CD14-positive monocyte (primary cell): ENCODE results near the gene LANCL1. TPM values are rescaled to one million over a fixed set of nuclear protein-coding genes. Genes with fewer than 3 reads are reported as not detected.

Source experiments
- DNase-seq, 3 donors: peaks; one replicate each; pipeline ENCODE4 v3.0.0-alpha.2; 2011 to 2022
- H2AFZ ChIP-seq: 2 replicates; pipeline ENCODE4 v1.6.0; 2012; ENCODE audit warnings: mild to moderate bottlenecking, low read depth, low read length, inconsistent platforms; ENCODE audit not compliant: insufficient read depth, poor library complexity, severe bottlenecking
- H3K27ac ChIP-seq, 2 donors: 1 replicate in 1 of 2; 2 replicates in 1 of 2; pipeline ENCODE4 v1.5.1; 2012 to 2013; ENCODE audit warnings: low read length in 2 of 2, control low read depth in 1 of 2, inconsistent platforms in 1 of 2, low read depth in 1 of 2, mild to moderate bottlenecking in 1 of 2
- H3K27me3 ChIP-seq, 2 donors: one replicate each; pipeline versions ENCODE4 v1.6.0 to v1.6.1; 2011 to 2013; ENCODE audit warnings: low read length in 2 of 2; ENCODE audit not compliant: control insufficient read depth in 2 of 2, insufficient read depth in 2 of 2
- H3K36me3 ChIP-seq, 2 donors: replicated peaks in 1 of 2; 1 replicate in 1 of 2; 2 replicates in 1 of 2; pipeline versions ENCODE4 v1.5.1 to v1.6.1; 2012 to 2013; ENCODE audit warnings: low read length in 2 of 2, control low read depth in 1 of 2, inconsistent platforms in 1 of 2, mild to moderate bottlenecking in 1 of 2; ENCODE audit not compliant: insufficient read depth in 2 of 2, control insufficient read depth in 1 of 2
- H3K4me1 ChIP-seq, 2 donors: 1 replicate in 1 of 2; 2 replicates in 1 of 2; pipeline versions ENCODE4 v1.5.1 to v1.6.1; 2012 to 2013; ENCODE audit warnings: low read length in 2 of 2, control low read depth in 1 of 2, inconsistent platforms in 1 of 2, mild to moderate bottlenecking in 1 of 2, moderate library complexity in 1 of 2; ENCODE audit not compliant: insufficient read depth in 2 of 2, control insufficient read depth in 1 of 2
- H3K4me2 ChIP-seq: replicated peaks from 2 replicates; pipeline ENCODE3; 2012; ENCODE audit warnings: low read length, moderate library complexity, mild to moderate bottlenecking; ENCODE audit not compliant: poor library complexity, severe bottlenecking; ENCODE audit errors: extremely low read depth
- H3K4me3 ChIP-seq, 3 experiments: fragments of 200-600 bp in 1 of 3; sonication (generic) in 1 of 3; replicated peaks in 1 of 3; 1 replicate in 2 of 3; 2 replicates in 1 of 3; pipeline ENCODE4 v1.5.1; 2011 to 2013; ENCODE audit warnings: low read length in 3 of 3, mild to moderate bottlenecking in 3 of 3, control low read depth in 2 of 3, low read depth in 2 of 3, inconsistent platforms in 1 of 3, moderate library complexity in 1 of 3
- H3K79me2 ChIP-seq: 2 replicates; pipeline ENCODE4 v1.6.0; 2012; ENCODE audit warnings: mild to moderate bottlenecking, control low read depth, inconsistent platforms, low read length, moderate library complexity; ENCODE audit not compliant: insufficient read depth
- H3K9ac ChIP-seq: 2 replicates; pipeline ENCODE4 v1.6.0; 2017; ENCODE audit warnings: low read length, mild to moderate bottlenecking; ENCODE audit not compliant: insufficient read depth, poor library complexity, severe bottlenecking
- H3K9me3 ChIP-seq, 2 donors: replicated peaks in 1 of 2; 1 replicate in 1 of 2; 2 replicates in 1 of 2; pipeline versions ENCODE4 v1.5.1 to v1.6.1; 2012 to 2013; ENCODE audit warnings: low read length in 2 of 2, control low read depth in 1 of 2; ENCODE audit not compliant: control insufficient read depth in 1 of 2, insufficient read depth in 1 of 2
- H4K20me1 ChIP-seq: 2 replicates; pipeline ENCODE4 v1.6.0; 2012; ENCODE audit warnings: mild to moderate bottlenecking, low read length, control low read depth, moderate library complexity; ENCODE audit not compliant: insufficient read depth
- H3K27ac Mint-ChIP-seq, 7 donors: one replicate each; pipeline ENCODE4 v1.8.0; 2020; ENCODE audit warnings: mild to moderate bottlenecking in 7 of 7, mixed read lengths in 7 of 7, moderate library complexity in 6 of 7, inconsistent platforms in 2 of 7
- H3K27me3 Mint-ChIP-seq, 3 donors: one replicate each; pipeline ENCODE4 v1.8.0; 2021 to 2022; ENCODE audit warnings: low read depth in 3 of 3, mild to moderate bottlenecking in 3 of 3, mixed read lengths in 3 of 3, moderate library complexity in 3 of 3, inconsistent platforms in 1 of 3
- H3K36me3 Mint-ChIP-seq, 2 donors: one replicate each; pipeline ENCODE4 v1.8.0; 2020; ENCODE audit warnings: mixed read lengths in 2 of 2, inconsistent platforms in 1 of 2, mild to moderate bottlenecking in 1 of 2
- H3K4me1 Mint-ChIP-seq: one replicate; pipeline ENCODE4 v1.8.0; 2020; ENCODE audit warnings: mild to moderate bottlenecking, mixed read lengths
- H3K4me3 Mint-ChIP-seq, 2 donors: one replicate each; pipeline ENCODE4 v1.8.0; 2020; ENCODE audit warnings: mild to moderate bottlenecking in 2 of 2, mixed read lengths in 2 of 2, moderate library complexity in 1 of 2
- H3K9me3 Mint-ChIP-seq, 7 donors: one replicate each; pipeline ENCODE4 v1.8.0; 2020 to 2022; ENCODE audit warnings: mixed read lengths in 7 of 7, mild to moderate bottlenecking in 6 of 7, moderate library complexity in 6 of 7, inconsistent platforms in 2 of 7
- WGBS: methylation state at CpG from one replicate; pipeline ENCODE4 v1.1.5; 2013; ENCODE audit warnings: missing lambda C conversion rate; ENCODE audit not compliant: insufficient coverage; 5-methylcytosine and 5-hydroxymethylcytosine counted together
- intact Hi-C, 2 donors: fragments of 100-400 bp; cut with micrococcal nuclease; formaldehyde crosslinking; loops; one replicate each; pipeline versions ENCODE4 v1.15.0 to v1.15.1; 2023
- polyA plus RNA-seq, 3 donors: library from polyadenylated mRNA; depleted of rRNA in 1 of 3; unstranded in 2 of 3; stranded (reverse) in 1 of 3; fragments of 300-500 nt in 2 of 3; fragments of >200 nt in 1 of 3; fragmentation: Illumina TruSeq in 2 of 3; gene quantifications; 1 replicate in 2 of 3; 2 replicates in 1 of 3; pipeline ENCODE4 v1.2.3, GENCODE V29; 2012 to 2021
- TF ChIP-seq, protein P1 (sequence below): fragments of 200-600 bp; IDR thresholded peaks from one replicate; pipeline ENCODE4 v1.8.0; 2022; ENCODE audit warnings: antibody characterized with exemption, mild to moderate bottlenecking

LANCL1 gene
- polyA plus RNA-seq, 3 donors: 4.8 to 11.1 (median 6.1) TPM

DNA sequence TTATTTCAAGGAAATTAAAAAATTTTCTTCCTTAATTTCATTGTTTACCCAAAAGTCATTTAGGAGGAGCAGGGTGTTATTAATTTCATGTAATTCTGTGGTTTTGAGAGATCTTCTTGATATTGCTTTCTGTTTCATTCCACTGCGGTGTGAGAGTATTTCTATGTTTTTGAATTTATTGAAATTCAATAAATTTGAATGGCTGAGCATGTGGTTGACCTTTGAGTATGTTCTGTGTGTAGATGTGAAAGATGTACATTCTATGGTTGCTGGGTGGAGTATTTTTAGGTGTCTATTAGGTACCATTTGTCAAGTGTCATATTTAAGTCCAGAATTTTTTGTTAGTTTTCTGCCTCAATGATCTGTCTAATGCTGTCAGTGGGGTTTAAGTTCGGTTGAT lies 39.4 kb upstream of the LANCL1 start:
- DNase-seq: no peak
- TF ChIP-seq, protein P1, sequence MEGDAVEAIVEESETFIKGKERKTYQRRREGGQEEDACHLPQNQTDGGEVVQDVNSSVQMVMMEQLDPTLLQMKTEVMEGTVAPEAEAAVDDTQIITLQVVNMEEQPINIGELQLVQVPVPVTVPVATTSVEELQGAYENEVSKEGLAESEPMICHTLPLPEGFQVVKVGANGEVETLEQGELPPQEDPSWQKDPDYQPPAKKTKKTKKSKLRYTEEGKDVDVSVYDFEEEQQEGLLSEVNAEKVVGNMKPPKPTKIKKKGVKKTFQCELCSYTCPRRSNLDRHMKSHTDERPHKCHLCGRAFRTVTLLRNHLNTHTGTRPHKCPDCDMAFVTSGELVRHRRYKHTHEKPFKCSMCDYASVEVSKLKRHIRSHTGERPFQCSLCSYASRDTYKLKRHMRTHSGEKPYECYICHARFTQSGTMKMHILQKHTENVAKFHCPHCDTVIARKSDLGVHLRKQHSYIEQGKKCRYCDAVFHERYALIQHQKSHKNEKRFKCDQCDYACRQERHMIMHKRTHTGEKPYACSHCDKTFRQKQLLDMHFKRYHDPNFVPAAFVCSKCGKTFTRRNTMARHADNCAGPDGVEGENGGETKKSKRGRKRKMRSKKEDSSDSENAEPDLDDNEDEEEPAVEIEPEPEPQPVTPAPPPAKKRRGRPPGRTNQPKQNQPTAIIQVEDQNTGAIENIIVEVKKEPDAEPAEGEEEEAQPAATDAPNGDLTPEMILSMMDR: no peak
- no peaks in the 10 kb centered on the region for H3K79me2 ChIP-seq
- no peak overlapping the region for H2AFZ ChIP-seq
- Mint-ChIP-seq H3K9me3 (peaks cover 0 to 9% (median 1%) of the 10 kb centered on the region in 7 donors), H3K27ac (no peak overlapping the region), H3K36me3 (no peaks in the 10 kb centered on the region), H3K27me3 (peaks cover 0 to 2% (median 2%) of the 10 kb centered on the region in 3 donors), H3K4me1 (no peaks in the 10 kb centered on the region), H3K4me3 (no peak overlapping the region)
- H3K4me2 ChIP-seq: no peak overlapping the region
- no peak overlapping the region for H3K9ac ChIP-seq
- WGBS: no CpG with 5 or more reads among the region's 2 CpGs
- no peaks in the 10 kb centered on the region for H3K27me3 ChIP-seq
- H3K4me3 ChIP-seq: no peak overlapping the region
- H4K20me1 ChIP-seq: no peaks in the 10 kb centered on the region
- intact Hi-C loops: no loop called here
- H3K27ac ChIP-seq: no peak overlapping the region
- no peaks in the 10 kb centered on the region for H3K4me1 ChIP-seq
- H3K9me3 ChIP-seq: no peaks in the 10 kb centered on the region
- H3K36me3 ChIP-seq: no peaks in the 10 kb centered on the region

DNA sequence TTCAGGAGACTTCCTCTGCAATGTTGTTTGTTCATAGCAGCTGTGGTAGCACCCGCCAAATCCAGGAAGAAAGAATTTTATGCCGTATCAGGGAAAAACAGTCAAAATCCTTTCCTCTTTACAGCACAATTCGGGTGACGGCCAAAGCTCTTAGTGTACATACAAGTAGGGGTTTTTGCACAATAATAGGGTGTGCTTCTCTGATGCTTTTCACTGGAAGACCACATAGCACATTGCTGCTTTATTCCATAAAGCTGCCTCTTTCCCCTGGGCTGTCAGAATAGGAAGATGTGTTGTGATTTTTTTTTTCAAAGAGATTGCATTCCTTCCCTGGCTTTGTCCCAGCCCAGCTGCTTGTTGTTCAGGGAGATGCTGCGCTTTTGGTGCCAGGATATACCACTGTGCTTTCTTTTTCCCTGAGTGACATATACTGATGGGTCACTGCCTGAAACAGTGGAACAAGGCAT lies 27.2 kb upstream of the LANCL1 start:
- peaks cover 13 to 14% of the 10 kb centered on the region in 2 donors for H3K27me3 ChIP-seq
- peaks cover 4 to 30% (median 12%) of the 10 kb centered on the region in 7 donors for H3K9me3 Mint-ChIP-seq

More for the DNA sequence above, 27.2 kb upstream of the LANCL1 start:
- Histone ChIP-seq H3K36me3 (no peaks in the 10 kb centered on the region), H4K20me1 (no peaks in the 10 kb centered on the region), H3K9me3 (peaks cover 0 to 6% of the 10 kb centered on the region in 2 donors), H3K4me3 (no peak overlapping the region), H2AFZ (no peak overlapping the region), H3K9ac (no peak overlapping the region), H3K79me2 (no peaks in the 10 kb centered on the region), H3K4me1 (no peaks in the 10 kb centered on the region), H3K4me2 (no peak overlapping the region), H3K27ac (no peak overlapping the region)
- Mint-ChIP-seq H3K27ac (no peak overlapping the region), H3K4me1 (peaks cover 5% of the 10 kb centered on the region), H3K36me3 (no peaks in the 10 kb centered on the region), H3K4me3 (peak overlapping the region in 1 of 2 donors; percentile 84), H3K27me3 (peaks cover 3 to 11% (median 7%) of the 10 kb centered on the region in 3 donors)
- TF ChIP-seq, protein P1: no peak
- intact Hi-C loops: no loop called here
- 90% methylated on average over 1 of the region's 5 CpGs for WGBS
- no peak for DNase-seq
